Measurements from ENCODE around the gene CAND2.

- TF ChIP-seq CTCF (conservative IDR thresholded peaks at IDR 0.05; ENCODE audit: low read depth, low read length) (no peak), EZH2 (IDR thresholded peaks at IDR 0.05; ENCODE audit: borderline replicate concordance, low read depth, low read length, poor library complexity, severe bottlenecking) (no peak)
Measured at GRCh38 chr3:12866836-12867235, 70.4 kb downstream of the CAND2 start.
